GM18870 (cell line): Measurements from ENCODE around the gene ZNF780B.

Source experiments
- ATAC-seq: cut with Tn5 transposase; IDR thresholded peaks from one replicate; pipeline ENCODE4 v1.9.1; 2021; ENCODE audit warnings: moderate library complexity; ENCODE audit not compliant: unreplicated experiment

ZNF780B gene

GRCh38 chr19:40055832-40056504 lies at the start of gene ZNF780B:
Gene ZNF780B, minus strand, starts transcription at chr19:40056231. Its CDS starts 5,899 bp downstream, at chr19:40050332.
- no peak for ATAC-seq

- no peak for ATAC-seq
Observed at GRCh38 chr19:40104754-40105153, 48.7 kb upstream of the ZNF780B start.

DNA sequence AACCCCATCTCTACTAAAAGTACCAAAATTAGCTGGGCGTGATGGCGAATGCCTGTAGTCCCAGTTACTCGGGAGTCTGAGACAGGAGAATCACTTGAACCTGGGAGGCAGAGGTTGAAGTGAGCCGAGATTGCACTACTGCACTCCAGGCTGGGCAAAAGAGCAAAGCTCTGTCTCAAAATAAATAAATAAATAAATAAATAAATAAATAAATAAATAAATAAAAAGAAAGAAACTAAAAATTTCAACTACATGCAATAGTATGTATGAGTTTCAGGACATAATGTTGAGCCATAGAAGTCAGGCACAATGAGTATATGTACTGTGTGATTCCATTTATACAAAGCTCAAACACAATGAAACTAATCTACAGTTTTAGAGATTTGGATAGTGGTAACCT lies 47.6 kb upstream of the ZNF780B start:
- no peak for ATAC-seq

DNA sequence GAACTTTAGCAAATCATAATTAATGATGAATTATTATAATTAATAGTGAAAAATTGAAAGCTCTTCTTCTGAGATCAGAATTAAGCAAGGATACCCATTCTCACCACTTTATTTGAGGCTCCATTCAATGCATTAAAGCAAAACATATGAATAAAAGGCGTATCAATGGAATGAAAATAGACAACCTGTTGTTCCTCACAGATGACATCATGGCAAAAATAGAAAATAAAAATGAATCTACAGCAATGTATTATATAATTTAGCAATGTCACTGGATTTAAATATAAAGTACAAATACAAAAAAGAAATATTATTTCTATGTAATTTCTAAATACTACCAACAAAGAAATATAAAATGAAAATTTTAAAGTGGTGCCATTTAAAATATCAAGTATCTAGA lies 45.8 kb upstream of the ZNF780B start:
- ATAC-seq, result no peak

GRCh38 chr19:40093416-40093815 lies 37.4 kb upstream of the ZNF780B start:
- ATAC-seq, result no peak

DNA sequence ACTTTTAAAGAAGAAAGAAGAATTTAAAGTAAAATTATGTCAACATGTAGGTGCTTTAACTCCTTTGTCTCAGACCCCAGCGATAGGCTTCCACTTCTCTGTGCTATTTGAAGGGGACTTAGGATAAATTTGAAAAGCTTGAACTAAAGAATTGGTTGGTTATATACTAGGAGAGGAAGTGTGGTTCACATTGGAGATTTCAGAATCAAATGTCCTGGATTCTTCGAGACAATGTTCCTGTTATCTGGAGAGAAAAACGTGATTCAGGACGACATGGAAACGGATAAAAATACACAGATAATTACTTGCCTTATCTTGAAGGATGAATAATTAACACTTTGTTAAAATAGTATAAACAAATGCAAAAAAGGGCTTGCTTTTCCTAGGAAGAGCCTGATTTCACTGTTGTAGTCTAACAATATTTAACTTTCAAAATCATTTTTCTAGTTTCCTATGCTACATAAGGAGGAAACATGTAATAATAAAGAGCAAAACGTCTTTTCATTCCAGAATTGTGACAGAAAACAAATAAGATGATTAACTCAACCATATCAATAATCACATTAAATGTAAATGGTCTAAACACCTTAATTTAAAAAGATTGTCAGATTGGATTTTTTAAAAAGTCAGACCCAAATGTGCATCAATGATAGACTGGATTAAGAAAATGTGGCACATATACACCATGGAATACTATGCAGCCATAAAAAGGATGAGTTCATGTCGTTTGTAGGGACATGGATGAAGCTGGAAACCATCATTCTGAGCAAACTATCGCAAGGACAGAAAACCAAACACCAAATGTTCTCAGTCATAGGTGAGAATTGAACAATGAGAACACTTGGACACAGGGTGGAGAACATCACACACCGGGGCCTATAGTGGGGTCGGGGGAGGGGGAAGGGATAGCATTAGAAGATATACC lies 35.4 kb upstream of the ZNF780B start:
- ATAC-seq, result no peak

- ATAC-seq, result no peak
Observed at GRCh38 chr19:40090241-40091204, 34.5 kb upstream of the ZNF780B start, which contains the start of gene ZNF780A. Gene ZNF780A, minus strand, starts transcription at chr19:40090943. Its CDS starts 6,190 bp downstream, at chr19:40084753.

- ATAC-seq, result no peak
Observed at GRCh38 chr19:40089462-40089861, 33.4 kb upstream of the ZNF780B start.

- ATAC-seq, result no peak
Observed at GRCh38 chr19:40088299-40089047, 32.4 kb upstream of the ZNF780B start.

GRCh38 chr19:40084948-40085347 lies 28.9 kb upstream of the ZNF780B start:
- ATAC-seq, result no peak

- ATAC-seq, result no peak
Observed at GRCh38 chr19:40081411-40081810, 25.4 kb upstream of the ZNF780B start.

DNA sequence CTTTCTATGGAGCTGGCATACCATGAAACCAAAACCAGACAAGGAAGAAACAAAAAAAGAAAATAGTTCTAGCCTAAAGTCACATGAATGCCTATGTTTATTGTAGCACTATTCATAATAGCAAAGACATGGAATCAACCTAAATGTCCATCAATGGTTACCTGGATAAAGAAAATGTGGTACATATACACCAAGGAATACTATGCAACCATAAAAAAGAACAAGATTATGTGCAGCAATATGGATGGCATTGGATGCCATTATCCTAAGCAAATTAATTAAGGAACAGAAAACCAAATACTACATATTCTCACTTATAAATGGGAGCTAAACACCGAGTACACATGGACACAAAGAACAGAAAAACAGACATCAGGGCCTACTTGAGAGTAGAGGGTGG lies 24.3 kb upstream of the ZNF780B start:
- ATAC-seq, result no peak

- ATAC-seq, result no peak
Observed at GRCh38 chr19:40078377-40078776, 22.3 kb upstream of the ZNF780B start.

GRCh38 chr19:40070058-40070457 lies 14.0 kb upstream of the ZNF780B start:
- no peak for ATAC-seq

GRCh38 chr19:40059624-40060023 lies 3.6 kb upstream of the ZNF780B start:
- no peak for ATAC-seq

GRCh38 chr19:40057166-40057565 lies 1.1 kb upstream of the ZNF780B start:
- no peak for ATAC-seq

DNA sequence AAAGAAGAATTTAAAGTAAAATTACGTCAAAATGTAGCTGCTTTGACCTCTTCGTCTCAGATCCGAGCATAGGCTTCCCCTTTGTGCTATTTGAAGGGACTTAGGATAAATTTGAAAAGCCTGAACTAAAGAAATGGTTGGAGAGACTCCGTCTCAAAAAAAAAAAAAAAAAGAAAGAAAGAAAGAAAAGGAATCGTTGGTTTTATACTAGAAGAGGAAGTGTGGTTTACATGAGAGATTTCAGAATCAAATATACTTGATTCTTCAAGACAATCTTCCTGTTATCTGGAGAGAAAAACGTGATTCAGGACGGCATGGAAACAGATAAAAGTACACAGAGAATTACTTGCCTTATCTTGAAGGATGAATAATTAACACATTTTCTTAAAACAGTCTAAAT lies 474 bp upstream of the ZNF780B start:
- ATAC-seq, result no peak

GRCh38 chr19:40055049-40055448 lies 982 bp downstream of the ZNF780B start:
- ATAC-seq, result no peak

DNA sequence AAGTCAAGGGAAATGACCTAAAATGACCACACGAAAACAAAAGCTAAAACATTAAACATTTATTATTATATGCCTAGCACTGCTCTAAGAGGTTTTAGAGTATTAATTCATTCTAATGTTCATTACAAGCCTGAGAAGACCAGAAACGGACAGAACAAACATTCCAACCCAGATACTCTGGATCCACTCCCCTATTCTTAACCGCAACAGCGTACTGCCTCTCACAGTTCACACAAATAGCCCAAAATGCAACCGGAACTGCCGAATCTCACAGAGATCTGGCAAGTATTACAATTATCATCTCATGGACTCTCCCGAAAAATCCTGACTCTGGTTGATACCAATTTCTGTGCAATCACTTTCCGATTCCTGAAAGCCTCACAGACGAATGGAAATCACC lies 1.4 kb downstream of the ZNF780B start:
- ATAC-seq, result no peak

GRCh38 chr19:40053491-40053890 lies 2.5 kb downstream of the ZNF780B start:
- ATAC-seq, result no peak
